NCI-H748 (cell line): Measurements from ENCODE around the gene ARHGEF16.

Experiments used
- DNase-seq: peaks from one replicate; lab custom pipeline; 2025; ENCODE audit not compliant: unreplicated experiment; lab: John Stamatoyannopoulos, UW

Gene ARHGEF16

DNA sequence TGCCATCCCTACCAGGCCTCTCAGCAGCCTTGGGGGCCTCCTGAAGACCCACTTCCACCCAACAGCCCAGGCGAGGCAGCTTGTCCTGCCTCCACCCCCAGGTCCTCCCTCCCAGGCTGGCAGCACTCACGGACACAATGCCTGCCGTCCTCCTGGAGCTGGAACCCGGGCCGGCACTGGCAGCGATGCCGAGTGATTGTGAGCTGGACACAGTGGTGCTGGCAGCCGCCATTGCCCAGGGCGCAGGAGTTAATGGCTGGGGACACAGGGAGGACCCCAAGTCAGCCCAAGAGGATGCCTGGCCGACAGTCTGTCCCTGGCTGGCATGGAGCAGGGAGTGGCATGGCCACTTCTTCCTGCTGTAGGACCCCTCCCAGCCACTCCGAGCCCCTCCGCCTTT is 60.8 kb downstream of the ARHGEF16 start:
- no peak for DNase-seq

GRCh38 chr1:3515774-3516480 is 61.5 kb downstream of the ARHGEF16 start:
- no peak for DNase-seq

DNA sequence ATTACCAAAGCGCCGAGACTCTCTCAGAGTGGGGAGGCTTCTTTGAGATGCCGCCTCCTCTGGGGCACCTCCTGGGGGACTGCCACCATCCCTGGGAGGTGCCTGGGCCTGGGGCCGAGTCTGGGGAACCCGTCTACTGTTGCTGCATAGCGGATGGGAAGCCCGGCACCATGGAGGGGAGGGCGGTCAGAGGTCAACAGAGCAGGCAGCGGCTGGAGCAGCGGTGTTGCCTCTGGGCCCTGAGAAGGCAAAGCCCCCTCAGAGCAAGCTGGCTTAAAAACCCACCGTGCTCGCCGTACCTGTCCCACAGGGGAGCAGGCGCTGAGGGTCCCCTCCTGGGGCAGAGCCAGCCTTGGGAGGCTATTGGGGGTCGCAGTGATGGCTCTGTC is 62.0 kb downstream of the ARHGEF16 start:
- DNase-seq: no peak

- DNase-seq: no peak
These were observed 62.6 kb downstream of the ARHGEF16 start for GRCh38 chr1:3516911-3517675.

DNA sequence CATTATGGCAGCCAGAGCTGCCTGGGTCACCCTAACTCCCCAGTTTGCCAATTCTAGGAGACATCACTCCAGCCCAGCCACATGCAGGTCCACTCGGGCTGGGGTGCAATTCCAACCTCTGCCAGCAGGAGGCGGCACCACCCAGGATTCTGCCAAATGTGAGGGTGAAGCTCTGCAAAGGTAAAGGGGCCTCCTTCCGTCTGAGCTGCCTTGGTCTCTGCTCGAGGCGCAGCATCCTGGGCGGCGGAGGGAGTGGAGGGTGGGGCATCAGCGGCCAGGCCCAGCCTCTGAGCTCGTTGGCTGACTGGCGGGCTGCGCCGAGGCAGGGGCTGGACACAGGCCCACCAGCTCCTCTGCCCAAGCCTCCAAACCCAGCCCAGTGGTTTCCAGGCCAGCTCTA is 63.8 kb downstream of the ARHGEF16 start:
- DNase-seq: no peak

- no peak for DNase-seq
These were observed 64.3 kb downstream of the ARHGEF16 start for GRCh38 chr1:3518756-3519155.

- DNase-seq: no peak
These were observed 64.9 kb downstream of the ARHGEF16 start for GRCh38 chr1:3519301-3519885.

GRCh38 chr1:3520419-3521378 is 66.2 kb downstream of the ARHGEF16 start:
- DNase-seq: no peak

DNA sequence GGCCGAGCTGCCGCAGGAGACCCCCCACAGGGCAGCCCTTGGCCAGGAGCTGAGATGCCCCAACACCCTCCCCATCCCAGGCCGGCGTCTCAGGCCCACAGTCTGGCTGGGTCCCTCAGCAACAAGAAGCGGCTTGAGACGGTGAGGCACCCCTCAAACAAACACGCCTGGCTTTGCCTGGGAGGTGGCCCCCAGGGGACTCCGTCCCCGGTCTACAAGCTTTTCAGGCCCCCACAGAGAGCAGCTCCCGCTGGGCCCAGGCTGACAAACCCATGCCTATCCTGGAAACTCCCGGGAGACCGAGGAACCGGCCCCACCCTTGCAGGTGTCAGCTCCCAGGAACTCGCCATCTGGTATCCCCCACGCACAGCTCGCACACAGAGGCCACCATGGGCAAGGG is 67.0 kb downstream of the ARHGEF16 start:
- no peak for DNase-seq

- DNase-seq: no peak
These were observed 67.6 kb downstream of the ARHGEF16 start for GRCh38 chr1:3522112-3522511.

DNA sequence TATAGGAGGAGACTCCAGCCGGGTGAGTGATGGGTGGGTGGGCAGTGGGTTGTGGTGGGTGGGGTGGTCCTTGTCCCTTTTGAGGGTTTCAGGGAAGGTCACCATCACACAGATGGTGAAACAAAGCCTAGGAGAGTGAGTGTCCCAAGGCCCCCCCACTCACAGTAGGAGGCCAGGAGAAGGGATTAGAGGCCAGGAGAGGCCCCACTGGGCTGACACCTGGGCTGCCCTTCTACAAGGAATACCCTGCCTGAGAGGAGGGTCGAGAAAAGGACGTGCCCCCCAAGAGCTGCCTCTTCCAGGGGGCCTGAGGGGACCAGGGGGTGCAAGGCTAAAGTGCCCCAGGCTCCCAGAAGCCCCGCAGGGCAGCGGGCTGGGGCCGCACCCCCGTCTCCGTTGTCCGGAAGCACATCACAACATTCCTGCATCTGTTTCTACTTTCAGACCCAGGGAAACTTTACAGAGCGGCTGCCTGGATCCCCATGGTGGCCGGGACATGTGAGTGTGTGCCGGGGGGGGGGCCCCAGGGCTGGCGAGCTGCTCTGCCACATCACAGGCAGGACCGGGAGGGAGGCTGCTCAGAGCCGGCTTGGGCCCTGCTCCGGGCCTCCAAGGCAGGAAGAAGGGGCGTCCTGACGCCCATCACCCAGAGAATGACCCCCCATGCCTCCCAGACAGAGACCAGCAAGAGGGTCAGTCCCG is 68.2 kb downstream of the ARHGEF16 start:
- DNase-seq: no peak

GRCh38 chr1:3523980-3524379 is 69.5 kb downstream of the ARHGEF16 start:
- no peak for DNase-seq

- no peak for DNase-seq
These were observed 70.2 kb downstream of the ARHGEF16 start for GRCh38 chr1:3524556-3525203.

- DNase-seq: no peak
These were observed 71.4 kb downstream of the ARHGEF16 start for GRCh38 chr1:3525551-3526482.

GRCh38 chr1:3527774-3528173 is 73.3 kb downstream of the ARHGEF16 start:
- DNase-seq: no peak

DNA sequence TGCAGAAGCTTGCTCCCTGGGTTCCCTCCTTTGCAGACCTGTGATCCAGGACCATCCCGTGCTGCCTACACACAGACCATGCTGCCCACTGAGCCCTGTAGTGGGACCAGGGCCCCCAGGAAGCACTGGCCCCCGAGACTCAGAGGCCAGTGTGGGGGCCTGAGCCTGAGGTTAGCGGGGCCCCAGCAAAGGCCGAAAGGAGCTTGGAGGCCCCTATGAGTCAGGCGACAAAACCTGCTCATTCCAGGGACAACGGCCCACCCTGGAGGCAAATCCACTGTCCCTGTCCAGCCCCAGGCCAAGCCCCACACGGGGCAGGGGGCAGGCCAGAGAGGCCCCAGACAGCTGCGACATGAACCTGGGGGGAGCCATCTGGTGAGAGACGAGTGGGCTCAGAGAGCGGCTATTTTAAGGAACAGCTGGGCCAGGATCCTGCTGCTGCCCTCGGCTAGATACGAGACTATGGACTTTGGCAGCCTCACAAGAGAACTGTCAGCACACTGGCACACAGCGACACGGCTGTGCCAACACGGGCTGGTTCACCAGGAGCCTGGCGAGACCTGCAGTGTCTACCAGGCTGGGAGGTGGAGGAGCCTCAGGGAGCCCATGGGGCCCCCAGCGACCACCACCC is 74.7 kb downstream of the ARHGEF16 start:
- no peak for DNase-seq

- DNase-seq: peak; percentile 26
These were observed 75.8 kb downstream of the ARHGEF16 start for GRCh38 chr1:3530086-3530925.
